ENCODE measurements around the gene TRERF1.
A peak's percentile ranks its signal among the peaks of the same experiment; 100 is the strongest.

TRERF1 gene

DNA sequence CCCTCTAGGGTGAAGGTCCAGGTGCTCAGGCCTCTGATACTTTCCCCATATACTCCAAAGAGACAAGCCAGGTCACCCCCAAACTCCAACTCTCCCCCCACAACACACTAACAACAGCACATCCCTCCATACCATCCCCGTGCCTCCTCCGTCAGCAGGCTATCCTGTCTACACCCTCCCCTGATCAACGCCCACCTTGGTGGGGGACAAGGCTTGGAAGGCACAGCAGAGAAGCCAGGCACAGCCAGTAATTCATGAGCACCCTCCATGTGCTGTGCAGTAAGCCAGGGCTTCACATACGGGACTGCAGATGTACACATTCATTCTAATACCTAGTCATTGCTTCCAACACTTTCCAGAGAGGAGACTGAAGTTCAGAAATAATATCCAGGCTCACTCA is 57.6 kb downstream of the TRERF1 start:
- DNase-seq (ENCODE audit: low spot score): no peak

DNA sequence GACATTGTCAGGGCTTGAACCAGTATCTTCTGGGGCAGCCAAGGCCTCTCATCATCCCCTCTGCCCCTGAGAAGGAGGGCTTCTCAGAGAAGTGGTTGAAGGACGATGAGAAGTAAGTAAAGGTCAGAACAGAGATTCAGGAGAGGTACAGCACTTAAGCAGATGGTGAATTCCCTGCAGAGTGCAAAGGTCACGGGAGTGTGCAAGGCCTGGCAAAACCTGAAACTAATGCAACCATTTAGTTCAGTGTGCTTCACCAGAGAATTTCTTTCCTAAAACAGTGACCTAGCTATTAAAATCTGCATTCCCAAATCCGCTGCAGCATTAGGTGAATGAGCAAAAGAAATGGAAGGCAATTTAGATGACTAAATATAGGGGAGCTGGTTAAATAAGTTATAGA is 58.4 kb downstream of the TRERF1 start:
- no peak for DNase-seq (ENCODE audit: low spot score)

DNA sequence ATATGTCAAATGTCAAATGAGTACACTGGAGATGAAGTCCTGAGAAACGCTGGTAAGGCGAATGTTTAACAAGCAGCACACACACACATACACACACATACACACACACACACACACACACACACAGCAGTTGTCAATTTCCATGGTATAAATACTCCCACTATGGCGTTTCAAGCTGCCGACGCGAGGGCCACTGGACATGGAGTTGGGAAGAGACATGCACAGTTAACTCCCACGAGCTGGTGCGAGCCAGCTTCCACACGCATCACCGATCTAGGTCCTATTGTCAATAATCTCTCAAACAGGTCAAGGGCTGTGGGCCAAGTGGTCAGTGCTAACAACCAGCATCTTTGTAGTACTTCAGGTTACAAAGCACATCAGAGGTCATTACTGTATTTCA is 58.9 kb downstream of the TRERF1 start:
- DNase-seq (ENCODE audit: low spot score): no peak

DNA sequence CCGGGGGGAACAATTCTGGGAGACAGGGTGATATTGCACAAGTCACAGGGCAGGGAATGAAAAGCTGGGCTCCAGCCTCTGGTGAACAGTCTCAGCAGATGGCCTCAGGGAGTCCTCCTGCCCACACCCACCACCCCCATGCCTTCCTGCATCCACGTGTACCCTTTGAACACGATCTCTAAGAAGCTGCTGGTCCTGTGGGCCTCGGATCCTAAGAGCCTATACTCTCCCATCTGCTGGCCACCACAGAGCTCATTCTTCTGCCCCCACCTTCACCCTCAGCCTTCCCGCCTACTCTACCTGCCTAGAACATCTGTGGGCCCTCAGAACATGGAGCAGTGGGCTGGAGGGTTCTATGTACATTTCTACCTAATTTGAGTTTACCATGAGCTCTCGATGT is 60.3 kb downstream of the TRERF1 start:
- DNase-seq (ENCODE audit: low spot score): no peak

DNA sequence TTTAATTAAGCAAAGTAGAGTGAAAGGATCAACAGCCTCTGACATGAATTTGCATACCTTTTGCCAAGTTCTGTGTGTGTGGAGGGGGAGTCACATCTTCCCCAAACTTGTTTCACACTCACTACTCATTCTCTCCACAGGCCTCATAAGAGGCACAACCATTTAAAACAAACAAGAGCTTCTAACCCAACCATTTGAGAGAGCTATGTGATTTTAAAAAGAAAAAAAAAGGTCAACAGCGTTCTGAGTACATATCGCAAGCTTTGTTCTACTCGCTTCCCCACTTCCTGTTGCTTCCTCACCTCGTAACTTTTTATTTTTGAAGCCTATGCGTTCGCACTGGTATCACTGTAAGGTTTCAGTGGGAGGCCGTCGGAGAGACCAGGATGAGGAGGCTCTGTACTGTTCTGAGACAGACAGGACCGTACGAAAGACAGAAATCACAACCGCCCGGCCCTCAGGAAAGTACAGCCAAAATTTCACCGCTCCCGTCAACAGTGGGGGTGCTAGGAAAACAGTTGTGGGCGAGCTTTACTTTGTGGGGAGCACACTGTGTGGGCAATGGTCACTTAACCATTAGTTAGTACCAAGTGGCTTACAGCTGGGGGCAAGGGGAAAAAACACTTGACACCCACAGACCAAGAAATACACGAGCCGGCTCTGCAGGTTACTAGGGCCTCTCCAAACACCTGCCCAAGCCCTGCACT is 61.3 kb downstream of the TRERF1 start:
- DNase-seq (ENCODE audit: low spot score): no peak

DNA sequence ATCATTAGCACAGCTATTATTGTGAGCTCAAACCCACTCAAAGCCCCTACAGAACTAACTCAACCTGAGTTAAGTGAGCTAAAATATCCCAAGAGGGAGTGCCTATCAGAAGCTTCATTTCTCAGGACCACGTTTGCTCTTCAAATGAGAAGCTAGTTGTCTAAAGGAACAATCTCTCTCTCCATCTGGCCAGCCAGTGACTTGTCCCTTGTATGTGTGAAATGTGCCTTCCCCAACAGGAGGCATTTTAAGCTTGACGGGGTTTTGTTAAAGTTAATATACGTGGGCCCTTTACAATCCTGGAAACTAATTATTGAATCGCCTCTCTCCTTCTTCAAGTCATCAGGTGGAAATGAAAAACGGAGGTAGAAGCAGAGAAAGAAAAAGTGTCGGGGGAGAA is 62.0 kb downstream of the TRERF1 start:
- no peak for DNase-seq (ENCODE audit: low spot score)

DNA sequence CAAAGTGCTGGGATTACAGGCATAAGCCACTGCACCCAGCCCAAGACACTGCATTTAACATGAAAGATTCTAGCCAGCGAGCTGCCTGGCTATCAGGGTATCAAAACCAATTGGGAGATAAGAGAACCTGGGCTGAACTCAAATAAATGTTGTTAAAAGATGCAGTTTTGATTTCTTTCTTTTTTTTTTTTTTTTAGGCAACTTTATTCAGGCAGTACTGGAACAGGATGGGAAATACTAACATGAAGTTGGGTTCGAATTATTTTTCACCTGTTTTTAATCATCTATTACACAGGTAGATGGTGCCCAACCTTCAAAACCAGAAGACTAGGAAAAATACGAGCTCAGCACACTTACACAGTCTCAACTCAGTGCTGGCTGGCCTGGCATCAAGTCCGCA is 63.7 kb downstream of the TRERF1 start:
- no peak for DNase-seq (ENCODE audit: low spot score)

DNA sequence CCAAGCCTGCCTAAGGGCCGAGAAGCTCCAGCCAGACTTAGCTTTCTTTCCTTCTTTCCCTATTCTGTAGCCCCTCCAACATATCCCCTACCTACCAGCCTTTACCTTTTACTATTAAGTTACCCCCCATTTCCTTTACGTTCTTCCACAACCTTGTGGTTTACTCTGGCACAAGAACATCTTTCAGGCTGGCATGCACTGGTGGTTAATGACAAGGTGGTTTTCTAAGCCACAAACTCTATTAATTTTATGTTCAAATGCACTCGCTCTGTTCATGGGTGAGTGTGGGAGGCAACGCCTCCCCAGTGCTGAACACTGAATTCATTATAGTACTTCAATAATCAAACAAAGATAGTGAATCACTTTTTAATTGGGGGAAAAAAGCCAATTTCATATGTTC is 64.4 kb downstream of the TRERF1 start:
- no peak for DNase-seq (ENCODE audit: low spot score)

DNA sequence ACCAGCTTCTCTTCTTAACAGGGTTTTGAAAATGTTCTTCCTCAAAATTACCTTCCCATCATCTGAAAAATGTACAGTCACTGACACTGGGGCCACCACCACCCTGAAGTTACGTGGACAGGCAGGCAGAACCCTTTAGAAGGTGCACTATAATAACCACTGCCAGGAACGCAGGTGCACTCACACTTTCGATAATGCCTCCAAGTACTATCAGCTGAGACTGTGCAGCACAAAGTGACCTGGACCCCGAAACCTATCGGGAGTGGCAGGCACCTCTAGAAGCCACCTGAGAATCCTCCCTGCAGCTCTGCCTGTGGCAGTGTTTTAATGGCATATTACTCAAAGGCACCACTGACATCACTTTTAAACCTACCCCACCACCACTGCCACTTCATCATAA is 66.4 kb downstream of the TRERF1 start:
- no peak for DNase-seq (ENCODE audit: low spot score)

DNA sequence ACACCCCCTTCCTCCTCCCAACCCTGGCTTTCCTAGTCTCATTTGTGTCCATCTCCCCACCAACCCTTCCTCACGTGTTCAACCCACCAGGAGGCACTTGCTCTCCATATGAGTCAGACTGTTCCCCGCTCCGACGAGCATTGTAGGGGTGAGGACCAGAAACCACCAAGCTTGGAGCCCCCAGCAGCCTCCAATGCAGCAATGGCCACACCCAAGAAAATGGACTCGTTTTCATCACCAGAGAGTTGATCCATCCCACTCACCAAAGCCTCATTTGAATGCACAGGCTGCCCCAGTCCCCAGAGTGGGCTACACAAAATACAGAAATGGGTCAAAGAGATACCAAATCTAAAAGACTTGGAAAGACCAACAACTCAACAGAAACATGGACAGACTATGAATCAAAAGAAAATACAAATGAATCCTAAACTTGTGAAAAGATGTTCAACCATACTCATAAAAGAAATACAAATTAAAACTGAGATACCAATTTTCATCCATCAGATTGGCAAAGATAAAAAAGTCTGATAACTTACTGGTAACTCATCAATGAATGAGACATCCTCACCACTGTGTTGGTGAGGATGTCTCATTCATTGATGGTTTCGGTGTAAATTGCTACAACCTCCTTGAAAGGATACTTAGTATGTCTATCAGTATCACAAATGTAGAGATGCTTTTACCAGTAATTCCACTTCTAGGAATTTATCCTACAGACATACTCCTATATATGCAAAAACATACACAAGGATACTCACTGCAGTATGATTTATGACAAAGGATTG is 68.1 kb downstream of the TRERF1 start:
- DNase-seq (ENCODE audit: low spot score): no peak

DNA sequence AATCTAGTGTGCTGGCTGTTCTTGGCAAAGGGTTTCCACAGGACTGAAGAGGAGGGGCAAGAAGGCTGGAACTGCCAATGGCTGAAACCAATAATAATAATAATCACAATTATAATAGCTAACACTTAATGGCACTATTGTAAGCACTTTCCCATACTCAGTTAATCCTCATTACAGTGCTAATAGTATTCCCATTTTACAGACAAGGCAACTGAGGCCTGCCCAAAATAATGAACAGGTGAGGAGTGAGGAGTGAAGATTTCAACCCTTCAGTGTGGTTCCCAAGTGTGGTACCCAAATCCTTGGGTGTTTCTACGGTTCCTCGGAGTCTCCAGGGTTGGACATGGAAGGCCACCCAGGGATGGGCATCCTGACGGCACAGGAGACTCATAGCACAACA is 69.9 kb downstream of the TRERF1 start:
- DNase-seq (ENCODE audit: low spot score): no peak

DNA sequence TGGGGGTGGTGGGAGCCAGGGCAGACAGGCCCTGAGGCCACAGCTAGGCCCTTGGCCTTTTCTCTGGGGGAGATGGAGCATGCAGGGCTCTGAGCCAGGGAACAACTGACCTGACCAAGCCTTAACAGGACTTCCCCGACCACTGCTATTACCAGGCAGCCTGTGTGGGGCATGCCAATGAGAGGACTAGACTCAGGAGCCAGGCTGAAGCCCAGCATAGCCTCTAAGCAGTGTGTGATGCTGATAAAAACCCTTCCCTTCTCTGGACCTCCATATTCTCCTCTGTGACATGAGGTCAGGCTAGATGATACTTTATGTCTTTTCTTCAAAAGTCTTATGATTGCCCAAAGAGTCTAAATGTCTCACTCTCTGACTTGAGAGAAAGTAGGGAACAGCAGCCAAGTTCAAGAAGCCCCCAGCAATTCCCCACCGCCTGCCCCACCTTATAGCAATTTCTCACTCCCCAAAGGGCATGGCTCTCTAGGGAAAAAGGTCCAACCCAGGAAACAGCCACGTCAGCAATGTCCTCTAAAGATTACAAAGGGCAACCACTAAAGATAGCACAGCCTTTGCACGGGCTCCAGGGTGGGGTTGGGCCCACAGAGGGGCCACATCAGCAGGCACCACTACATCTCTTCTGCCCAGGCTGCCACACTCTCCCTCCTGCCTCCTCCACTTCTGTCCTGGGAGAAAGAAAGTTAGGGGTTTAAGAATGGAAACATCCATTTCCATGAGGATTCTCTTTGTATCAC is 71.3 kb downstream of the TRERF1 start:
- no peak for DNase-seq (ENCODE audit: low spot score)

DNA sequence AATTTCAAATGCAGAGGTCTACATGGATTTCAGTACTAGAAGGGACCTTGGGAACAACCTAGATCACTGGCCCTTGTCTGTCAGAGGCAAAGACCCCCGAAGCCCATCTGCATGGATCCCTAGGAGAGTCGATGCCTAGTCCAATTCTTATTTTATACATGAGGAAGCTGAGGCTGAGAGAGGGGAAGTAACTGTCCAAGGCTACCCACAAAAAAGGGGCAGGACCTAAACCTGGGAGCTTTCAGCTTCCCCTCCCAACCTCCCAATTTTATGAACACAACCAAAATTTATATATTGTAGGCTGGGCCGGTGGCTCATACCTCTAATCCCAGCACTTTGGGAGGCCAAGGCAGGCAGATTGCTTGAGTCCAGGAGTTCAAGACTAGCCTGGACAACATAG is 73.2 kb downstream of the TRERF1 start:
- no peak for DNase-seq (ENCODE audit: low spot score)

DNA sequence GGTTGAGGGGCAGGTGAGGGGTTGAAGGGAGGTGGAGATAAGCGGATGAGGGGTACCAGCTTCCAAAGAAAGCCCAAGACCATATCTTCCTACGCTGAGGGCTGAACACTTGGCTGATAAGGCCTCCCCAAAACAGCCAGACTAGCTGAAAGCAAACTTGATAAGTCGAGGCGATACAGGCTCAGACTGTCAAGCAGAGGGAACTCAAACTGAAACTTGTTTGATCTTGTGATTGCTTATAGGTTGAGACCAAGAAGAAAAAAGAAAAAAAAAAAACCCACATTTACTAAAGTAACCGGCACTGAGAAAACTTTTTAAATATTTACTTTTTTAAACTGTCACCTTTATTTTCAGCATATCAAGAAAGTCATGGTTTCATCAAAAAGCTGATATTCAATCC is 73.6 kb downstream of the TRERF1 start:
- DNase-seq (ENCODE audit: low spot score): no peak

DNA sequence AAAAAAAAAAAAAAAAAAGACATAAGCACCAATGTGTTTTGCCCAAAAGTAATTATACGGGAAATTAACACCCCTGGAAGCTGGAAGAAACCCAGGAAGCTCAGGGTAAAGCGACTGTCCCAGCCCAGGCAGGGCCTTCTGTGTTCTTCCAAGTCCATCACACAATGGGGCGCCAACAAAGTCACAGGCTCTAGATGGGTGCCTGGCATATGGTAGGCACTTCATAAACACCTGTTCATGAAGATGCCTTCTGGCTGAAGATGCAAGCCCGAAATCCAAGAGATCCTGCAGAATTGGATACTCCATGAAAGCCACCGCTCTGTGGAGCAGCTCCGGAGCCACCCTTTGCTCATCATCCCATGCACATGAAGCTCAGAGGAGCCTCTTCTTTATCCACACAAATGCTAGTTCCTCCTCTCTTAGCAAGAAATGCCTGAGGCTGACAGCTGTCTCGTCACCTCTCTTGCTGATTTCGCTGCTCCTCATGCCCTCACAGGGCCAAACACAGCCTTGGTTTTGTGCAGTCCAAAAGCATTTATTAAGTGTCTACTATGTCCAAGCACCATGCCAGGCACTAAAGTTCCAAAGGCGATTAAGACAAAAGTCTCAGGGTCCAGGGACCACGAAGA is 76.6 kb downstream of the TRERF1 start:
- no peak for DNase-seq (ENCODE audit: low spot score)

DNA sequence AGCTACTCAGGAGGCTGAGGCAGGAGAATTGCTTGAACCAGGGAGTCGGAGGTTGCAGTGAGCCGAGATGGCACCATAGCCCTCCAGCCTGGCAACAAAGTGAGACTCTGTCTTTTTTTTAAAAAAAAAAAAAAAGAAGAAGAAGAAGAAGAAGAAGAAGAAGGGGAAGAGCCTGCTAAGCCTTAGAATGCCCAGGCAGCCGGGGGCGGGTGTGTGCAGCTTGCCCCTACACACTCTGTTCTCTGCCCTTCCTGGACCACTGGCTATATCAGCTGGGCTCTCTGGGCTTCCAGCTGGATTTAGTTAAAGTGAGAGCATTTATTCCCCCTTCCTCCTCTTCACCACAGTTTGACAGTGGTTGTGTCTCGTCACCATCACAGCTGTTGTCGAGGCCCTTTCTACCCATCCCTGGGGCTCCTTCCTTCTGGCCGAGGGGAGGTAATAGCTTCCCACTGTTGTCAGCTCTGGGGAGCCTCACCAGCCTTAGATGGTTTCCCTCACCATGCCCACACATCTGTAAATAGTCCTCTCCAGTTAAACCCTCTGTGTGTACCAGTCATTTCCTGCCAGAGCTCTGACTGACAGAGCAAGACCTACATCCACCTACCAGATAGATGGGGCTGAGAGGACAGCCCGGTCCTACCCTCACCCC is 77.6 kb downstream of the TRERF1 start:
- no peak for DNase-seq (ENCODE audit: low spot score)

DNA sequence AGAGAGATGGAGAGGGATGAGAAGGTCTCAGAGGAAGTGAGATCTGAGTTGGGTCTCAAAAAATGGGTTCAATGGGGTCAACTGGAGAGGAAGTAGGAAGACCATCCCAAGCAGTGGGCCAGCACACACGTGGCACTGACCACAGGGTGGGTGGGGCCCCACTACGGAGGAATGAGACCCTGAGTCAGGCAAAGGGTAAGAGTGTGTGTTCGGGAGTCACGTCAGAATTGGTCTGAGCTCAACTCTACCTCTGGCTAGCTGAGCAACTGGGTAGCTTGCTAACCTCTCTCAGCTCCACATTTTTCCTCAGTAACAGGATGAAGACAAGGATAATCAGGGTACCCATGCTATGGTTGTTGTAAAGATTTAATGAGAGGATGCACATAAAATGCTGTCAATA is 79.0 kb downstream of the TRERF1 start:
- no peak for DNase-seq (ENCODE audit: low spot score)

DNA sequence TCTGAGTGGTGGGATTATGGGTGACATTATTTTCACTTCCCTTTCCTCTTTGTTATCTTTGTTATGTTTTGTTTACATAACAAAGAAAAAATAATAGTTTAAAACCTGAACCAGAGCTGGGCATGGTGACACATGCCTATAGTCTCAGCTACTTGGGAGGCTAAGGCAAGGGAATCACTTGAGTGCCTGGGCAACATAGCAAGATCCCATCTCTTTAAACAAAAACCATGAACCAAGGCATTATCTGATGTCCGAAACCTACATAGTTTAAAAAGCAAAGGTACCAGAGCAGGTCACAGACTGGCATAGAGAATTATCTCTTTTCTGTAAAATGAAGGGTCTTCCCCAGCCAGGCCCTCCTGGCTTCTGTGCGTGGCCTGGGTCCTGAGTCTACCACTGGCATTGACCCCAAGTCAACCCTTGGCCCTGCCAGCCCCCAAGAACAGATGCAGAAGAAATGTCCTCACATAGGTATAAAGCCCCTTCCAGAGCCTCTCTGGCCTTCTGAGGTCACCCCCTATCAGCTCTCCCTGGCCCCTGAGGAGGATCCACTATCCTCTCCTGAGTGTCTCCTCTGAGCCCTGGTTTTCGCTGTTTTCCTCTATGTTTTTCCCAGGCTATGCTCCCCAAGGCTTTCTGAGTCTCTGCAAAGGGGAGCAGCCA is 81.3 kb downstream of the TRERF1 start:
- no peak for DNase-seq (ENCODE audit: low spot score)

DNA sequence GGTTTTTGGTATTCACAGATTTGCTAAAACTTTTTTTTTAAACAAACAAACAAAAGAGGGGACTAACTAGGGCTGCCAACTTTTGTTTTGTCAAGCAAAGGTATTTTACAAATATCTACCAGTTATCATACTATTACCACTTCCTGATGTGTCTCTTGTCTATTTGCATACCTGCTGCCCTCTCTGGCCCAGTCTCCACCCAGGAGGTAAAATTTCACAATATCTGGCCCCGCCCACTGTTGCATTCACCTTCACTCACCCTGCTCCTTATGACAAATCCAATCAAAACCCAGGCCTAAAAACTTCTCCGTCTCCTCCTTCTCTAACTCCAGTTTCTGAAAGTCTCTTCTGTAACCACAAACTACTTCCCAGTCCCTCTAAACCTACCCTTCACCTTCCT is 82.2 kb downstream of the TRERF1 start:
- peak; percentile 27 for DNase-seq (ENCODE audit: low spot score)

DNA sequence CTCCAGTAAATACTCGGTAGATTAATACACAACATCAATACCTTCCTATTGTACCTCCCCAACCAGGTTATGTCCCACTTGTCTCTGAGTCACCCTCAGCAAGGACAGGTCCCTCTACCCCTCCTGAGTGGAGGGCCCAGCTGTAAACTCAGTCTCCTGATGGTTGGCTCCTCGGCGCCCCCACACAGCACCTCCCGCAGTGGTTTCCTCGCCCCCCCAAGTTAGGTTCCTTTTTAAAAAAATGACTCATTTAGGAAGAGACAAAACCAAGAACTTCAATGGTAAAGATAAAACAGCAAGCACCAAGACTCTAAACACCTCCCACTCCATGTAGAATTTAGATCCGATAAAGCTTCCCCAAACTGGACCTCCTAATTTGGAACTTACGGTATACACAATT is 83.5 kb downstream of the TRERF1 start:
- no peak for DNase-seq (ENCODE audit: low spot score)

DNA sequence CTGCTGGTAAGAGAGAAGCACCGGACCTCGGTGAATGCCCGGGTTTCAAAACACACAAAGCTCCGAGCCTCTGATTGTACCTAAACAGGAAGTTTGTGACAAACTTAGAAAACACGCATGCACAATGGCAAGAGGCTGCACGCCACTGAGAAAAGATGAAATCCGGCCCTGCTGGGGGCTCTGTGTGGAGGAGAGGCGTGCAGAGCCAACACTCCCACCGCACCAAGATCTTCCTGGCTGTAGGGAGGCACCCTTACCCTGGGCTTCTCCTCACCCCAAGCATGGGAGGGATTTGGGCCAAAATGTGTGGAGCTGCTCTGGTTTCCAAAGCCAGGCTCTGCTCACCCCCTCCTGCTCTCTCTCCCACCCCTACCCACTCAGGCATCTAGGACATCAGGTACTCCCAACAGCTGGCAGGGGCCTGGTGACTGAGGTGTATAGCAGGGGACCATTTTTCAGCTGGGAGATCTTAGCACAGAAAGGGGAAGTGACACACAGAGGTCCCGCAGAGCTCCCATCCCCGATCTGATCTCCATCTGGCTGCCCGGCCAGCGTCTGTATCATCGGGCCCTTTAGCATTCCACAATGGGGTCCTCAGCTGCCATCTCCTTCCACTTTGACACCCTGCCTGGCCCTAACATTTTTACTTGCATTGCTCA is 84.2 kb downstream of the TRERF1 start:
- no peak for DNase-seq (ENCODE audit: low spot score)
